Measurements from ENCODE around the gene MED15.

Gene MED15

DNA sequence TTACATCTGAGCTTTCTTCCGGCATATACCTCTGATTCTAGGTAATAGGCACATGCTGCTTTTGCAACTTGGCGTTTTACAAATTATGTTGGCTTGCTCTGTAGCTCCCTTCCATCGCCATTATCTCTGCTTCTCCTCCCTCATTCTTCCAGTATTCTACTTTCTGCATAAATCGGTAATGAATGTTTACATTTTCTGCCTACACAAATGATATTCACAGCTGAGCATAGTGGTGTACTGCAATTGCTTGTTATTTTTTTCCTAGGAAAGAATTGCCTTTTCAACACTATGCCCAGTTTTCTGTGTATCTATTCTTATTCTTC is 18.9 kb downstream of the MED15 start:
- Histone ChIP-seq H3K27me3 (ENCODE audit: control insufficient read depth, insufficient read depth, low read length) (no peaks in the 10 kb centered on the region), H3K27ac (ENCODE audit: low read depth, low read length) (no peak overlapping the region), H3K36me3 (ENCODE audit: control insufficient read depth, insufficient read depth, low read length) (peaks cover 22% of the 10 kb centered on the region), H3K4me3 (ENCODE audit: low read depth, low read length) (no peak overlapping the region), H3K9ac (ENCODE audit: low read length) (no peak overlapping the region), H3K9me3 (ENCODE audit: control insufficient read depth, insufficient read depth, low read depth, low read length) (peaks cover 3% of the 10 kb centered on the region), H3K4me1 (ENCODE audit: control insufficient read depth, insufficient read depth, low read length) (peaks cover 31% of the 10 kb centered on the region)

DNA sequence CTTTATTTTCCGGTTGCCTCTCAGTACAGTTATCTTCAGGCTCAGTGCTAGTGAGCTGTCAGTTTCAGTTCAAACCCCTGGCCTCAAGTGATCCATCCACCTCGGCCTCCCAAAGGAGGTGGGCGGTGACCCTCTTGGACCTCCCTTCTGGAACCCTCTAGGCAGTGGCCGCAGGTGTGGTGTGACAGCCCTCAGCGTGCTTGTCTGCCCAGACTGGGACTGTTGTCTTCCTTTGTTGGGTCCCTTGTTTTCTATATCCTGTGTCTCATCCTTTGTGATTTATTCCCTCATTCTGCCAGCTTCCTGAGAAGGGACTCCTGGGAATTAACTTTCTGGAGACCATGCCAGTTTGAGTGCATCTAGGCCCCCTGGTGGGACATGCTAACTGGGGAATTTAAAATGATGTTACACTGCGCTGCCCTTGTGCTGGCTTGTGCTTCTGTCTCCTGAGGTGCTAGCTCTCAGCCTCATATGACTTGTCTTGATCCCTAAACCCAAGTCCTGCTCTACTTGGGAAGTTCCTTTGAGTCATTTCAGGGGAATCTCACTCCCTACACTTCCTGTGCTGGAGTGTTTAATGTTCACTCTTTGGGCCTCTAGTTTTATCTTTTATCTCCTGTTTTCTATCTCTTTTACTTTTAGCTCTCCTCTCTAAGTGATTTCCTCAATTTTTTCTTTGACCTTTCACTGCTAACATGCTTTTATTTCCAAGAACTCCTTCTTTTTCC is 19.4 kb downstream of the MED15 start:
- Histone ChIP-seq H3K27me3 (ENCODE audit: control insufficient read depth, insufficient read depth, low read length) (no peaks in the 10 kb centered on the region), H3K36me3 (ENCODE audit: control insufficient read depth, insufficient read depth, low read length) (peaks cover 20% of the 10 kb centered on the region), H3K9ac (ENCODE audit: low read length) (no peak overlapping the region), H3K4me1 (ENCODE audit: control insufficient read depth, insufficient read depth, low read length) (peaks cover 36% of the 10 kb centered on the region), H3K9me3 (ENCODE audit: control insufficient read depth, insufficient read depth, low read depth, low read length) (peaks cover 3% of the 10 kb centered on the region), H3K27ac (ENCODE audit: low read depth, low read length) (no peak overlapping the region), H3K4me3 (ENCODE audit: low read depth, low read length) (no peak overlapping the region)

DNA sequence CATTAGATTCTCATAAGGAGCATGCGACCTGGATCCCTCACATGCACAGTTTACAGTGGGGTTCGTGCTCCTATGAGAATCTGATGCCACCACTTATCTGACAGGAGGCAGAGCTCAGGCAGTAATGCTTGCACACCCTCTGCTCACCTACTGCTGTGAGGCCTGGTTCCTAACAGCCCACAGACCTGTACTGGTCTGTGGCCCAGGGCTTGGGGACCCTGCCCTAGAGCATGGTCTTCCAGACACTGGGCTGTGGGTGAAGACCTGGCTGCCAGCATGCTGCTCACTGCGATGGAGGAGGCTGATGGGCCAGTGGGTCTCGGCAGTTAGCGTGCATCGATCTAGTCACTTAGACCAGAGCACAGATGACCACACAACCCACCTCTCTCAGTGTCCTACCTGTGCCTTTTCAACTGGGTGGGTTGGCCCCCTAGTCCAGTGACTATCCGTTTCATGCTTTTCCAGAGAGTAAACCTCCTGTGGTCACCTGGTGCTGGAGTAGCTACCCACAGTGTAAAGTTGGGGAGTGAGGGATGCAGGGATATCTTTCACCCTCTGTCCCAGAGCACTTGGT is 21.1 kb downstream of the MED15 start:
- H3K4me1 ChIP-seq (ENCODE audit: control insufficient read depth, insufficient read depth, low read length): peaks cover 35% of the 10 kb centered on the region
- peaks cover 3% of the 10 kb centered on the region for H3K9me3 ChIP-seq (ENCODE audit: control insufficient read depth, insufficient read depth, low read depth, low read length)
- H3K9ac ChIP-seq (ENCODE audit: low read length): no peak overlapping the region
- H3K27me3 ChIP-seq (ENCODE audit: control insufficient read depth, insufficient read depth, low read length): no peaks in the 10 kb centered on the region
- H3K27ac ChIP-seq (ENCODE audit: low read depth, low read length): no peak overlapping the region
- peaks cover 11% of the 10 kb centered on the region for H3K36me3 ChIP-seq (ENCODE audit: control insufficient read depth, insufficient read depth, low read length)
- no peak overlapping the region for H3K4me3 ChIP-seq (ENCODE audit: low read depth, low read length)

- Histone ChIP-seq H3K36me3 (ENCODE audit: control insufficient read depth, insufficient read depth, low read length) (peaks cover 11% of the 10 kb centered on the region), H3K9me3 (ENCODE audit: control insufficient read depth, insufficient read depth, low read depth, low read length) (peaks cover 3% of the 10 kb centered on the region), H3K4me1 (ENCODE audit: control insufficient read depth, insufficient read depth, low read length) (peaks cover 30% of the 10 kb centered on the region), H3K4me3 (ENCODE audit: low read depth, low read length) (no peak overlapping the region), H3K27ac (ENCODE audit: low read depth, low read length) (0 out of 2 replicates have a peak overlapping the region, but pooled peaks have one; percentile 15), H3K27me3 (ENCODE audit: control insufficient read depth, insufficient read depth, low read length) (no peaks in the 10 kb centered on the region), H3K9ac (ENCODE audit: low read length) (peak overlapping the region; percentile 41)
Measured at GRCh38 chr22:20530368-20531153, 23.2 kb downstream of the MED15 start.

- H3K4me3 ChIP-seq (ENCODE audit: low read depth, low read length): no peak overlapping the region
- H3K9me3 ChIP-seq (ENCODE audit: control insufficient read depth, insufficient read depth, low read depth, low read length): peaks cover 3% of the 10 kb centered on the region
- H3K4me1 ChIP-seq (ENCODE audit: control insufficient read depth, insufficient read depth, low read length): peaks cover 30% of the 10 kb centered on the region
- peaks cover 11% of the 10 kb centered on the region for H3K36me3 ChIP-seq (ENCODE audit: control insufficient read depth, insufficient read depth, low read length)
- 0 out of 2 replicates have a peak overlapping the region, but pooled peaks have one; percentile 15 for H3K27ac ChIP-seq (ENCODE audit: low read depth, low read length)
- H3K27me3 ChIP-seq (ENCODE audit: control insufficient read depth, insufficient read depth, low read length): no peaks in the 10 kb centered on the region
- peak overlapping the region; percentile 41 for H3K9ac ChIP-seq (ENCODE audit: low read length)
Measured at GRCh38 chr22:20531154-20531403, 23.7 kb downstream of the MED15 start.

DNA sequence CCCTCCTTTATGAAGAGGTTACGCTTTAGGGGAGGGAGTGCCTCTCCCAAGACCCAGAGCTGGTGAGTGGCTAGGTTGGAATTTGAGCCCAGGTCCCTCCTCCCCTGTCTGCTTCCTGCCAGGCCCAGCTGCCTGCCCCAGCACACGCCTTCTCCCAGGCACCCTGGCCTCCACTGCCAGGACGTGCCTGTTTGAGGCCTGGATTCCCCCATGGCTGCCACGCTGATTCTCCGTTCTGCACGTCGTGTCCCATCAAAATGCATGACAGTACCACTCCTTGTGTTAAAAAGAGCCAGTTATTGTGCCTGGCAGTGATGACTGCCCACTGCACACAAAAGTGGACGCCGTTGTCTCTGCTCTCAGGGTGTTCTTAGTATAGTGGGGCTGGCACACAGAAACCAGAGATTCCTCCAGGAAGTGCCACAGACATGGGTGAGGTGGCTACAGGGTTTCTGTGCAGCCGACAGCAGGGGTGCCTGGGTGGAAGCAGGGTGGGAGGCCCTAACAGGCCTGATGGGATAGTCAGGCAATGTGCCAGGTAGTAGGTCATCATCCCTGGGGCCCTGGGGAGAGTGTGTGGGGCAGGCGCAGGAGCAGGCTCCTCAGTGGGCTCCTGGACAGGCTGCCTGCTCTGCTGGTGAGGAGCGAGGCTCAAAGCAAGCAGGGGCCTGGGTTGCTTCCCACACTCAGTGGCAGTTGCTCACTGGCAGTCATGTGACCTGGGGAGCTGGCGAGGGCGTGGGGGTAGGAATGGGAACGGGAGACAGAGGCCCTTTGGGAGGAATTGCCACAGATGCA is 24.2 kb downstream of the MED15 start:
- peak overlapping the region; percentile 41 for H3K9ac ChIP-seq (ENCODE audit: low read length)

DNA sequence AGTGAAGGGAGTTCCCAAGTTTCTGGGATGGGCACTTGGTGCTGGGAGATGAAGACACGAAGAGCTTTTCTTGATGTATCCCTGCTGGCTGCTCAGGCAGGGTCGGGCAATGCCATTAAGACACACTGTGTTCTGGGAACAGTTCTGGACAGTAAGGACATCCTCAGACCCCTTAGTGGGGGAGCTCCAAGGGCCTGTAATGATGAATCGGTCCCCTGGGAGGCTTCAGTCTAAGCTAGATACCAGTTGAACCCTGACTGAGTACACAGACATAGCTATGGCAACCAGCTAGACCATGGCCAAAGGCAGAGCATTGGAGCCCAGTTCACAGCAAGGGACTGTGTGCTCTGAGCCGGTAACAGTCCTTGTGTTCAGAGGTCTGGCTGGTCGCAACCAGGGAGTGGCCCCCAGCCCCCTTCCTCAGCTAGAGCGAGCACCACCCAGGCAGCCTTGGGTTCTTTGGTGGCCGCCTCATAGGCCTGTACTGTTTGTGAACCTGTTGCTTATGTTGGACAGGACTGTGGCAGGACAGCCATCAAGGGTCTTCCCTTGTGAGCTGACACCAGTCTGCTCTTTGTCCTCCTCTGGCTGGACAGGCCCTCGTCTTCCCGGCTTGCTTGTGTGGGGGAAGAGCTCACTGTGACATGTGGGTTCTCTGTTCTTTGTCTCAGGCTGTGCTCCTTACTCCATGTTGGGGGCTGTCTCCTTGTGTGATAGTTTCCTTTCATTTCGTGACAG is 25.0 kb downstream of the MED15 start:
- peaks cover 19% of the 10 kb centered on the region for H3K36me3 ChIP-seq (ENCODE audit: control insufficient read depth, insufficient read depth, low read length)
- H3K27ac ChIP-seq (ENCODE audit: low read depth, low read length): no peak overlapping the region

More for the DNA sequence above, 24.2 kb downstream of the MED15 start:
- H3K36me3 ChIP-seq (ENCODE audit: control insufficient read depth, insufficient read depth, low read length): peaks cover 11% of the 10 kb centered on the region
- peaks cover 3% of the 10 kb centered on the region for H3K9me3 ChIP-seq (ENCODE audit: control insufficient read depth, insufficient read depth, low read depth, low read length)
- no peak overlapping the region for H3K4me3 ChIP-seq (ENCODE audit: low read depth, low read length)
- 0 out of 2 replicates have a peak overlapping the region, but pooled peaks have one; percentile 15 for H3K27ac ChIP-seq (ENCODE audit: low read depth, low read length)
- H3K27me3 ChIP-seq (ENCODE audit: control insufficient read depth, insufficient read depth, low read length): no peaks in the 10 kb centered on the region
- peaks cover 32% of the 10 kb centered on the region for H3K4me1 ChIP-seq (ENCODE audit: control insufficient read depth, insufficient read depth, low read length)

DNA sequence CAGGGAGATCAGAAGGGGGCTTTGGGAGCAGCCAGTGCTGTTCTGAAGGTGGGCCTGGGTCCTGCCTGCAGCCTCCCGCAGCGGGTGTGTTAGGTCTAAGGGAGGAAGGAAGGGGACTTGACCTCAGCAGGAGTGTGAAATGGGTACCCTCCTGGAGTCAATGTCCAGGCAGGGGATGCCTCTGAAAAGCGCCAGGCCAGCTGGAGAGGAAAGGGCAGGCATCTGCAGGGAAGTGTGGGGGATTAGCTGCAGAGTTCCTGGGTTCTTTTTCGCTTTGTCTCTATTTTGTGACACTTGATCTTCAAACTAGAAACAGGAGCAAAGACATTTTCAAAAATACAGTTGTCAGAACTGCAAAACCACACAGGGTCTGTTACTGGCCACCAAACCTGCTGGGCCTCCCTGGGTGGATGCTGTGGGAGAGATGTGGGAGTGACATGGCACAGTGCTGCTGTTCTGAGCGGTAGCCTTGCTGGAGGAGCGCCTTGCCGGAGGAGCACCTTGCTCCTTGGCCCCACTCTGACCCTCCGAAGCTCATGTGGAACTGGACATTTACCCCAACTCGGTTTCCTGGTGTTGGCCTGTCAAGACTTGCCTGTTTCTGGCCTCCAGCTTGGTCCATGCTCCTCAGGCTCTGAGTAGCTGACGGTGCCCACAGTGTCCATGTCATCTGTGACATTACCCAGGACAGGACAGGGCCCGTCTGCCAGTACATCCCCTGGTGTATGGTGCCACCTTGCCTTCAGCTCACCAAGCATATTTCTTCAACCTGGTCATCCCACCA is 25.9 kb downstream of the MED15 start:
- Histone ChIP-seq H3K36me3 (ENCODE audit: control insufficient read depth, insufficient read depth, low read length) (peaks cover 21% of the 10 kb centered on the region), H3K9me3 (ENCODE audit: control insufficient read depth, insufficient read depth, low read depth, low read length) (no peaks in the 10 kb centered on the region), H3K9ac (ENCODE audit: low read length) (no peak overlapping the region), H3K27ac (ENCODE audit: low read depth, low read length) (no peak overlapping the region), H3K4me3 (ENCODE audit: low read depth, low read length) (no peak overlapping the region), H3K27me3 (ENCODE audit: control insufficient read depth, insufficient read depth, low read length) (no peaks in the 10 kb centered on the region), H3K4me1 (ENCODE audit: control insufficient read depth, insufficient read depth, low read length) (peaks cover 33% of the 10 kb centered on the region)

More for the DNA sequence above, 25.0 kb downstream of the MED15 start:
- peaks cover 33% of the 10 kb centered on the region for H3K4me1 ChIP-seq (ENCODE audit: control insufficient read depth, insufficient read depth, low read length)
- H3K4me3 ChIP-seq (ENCODE audit: low read depth, low read length): no peak overlapping the region
- no peak overlapping the region for H3K9ac ChIP-seq (ENCODE audit: low read length)
- H3K9me3 ChIP-seq (ENCODE audit: control insufficient read depth, insufficient read depth, low read depth, low read length): peaks cover 3% of the 10 kb centered on the region
- no peaks in the 10 kb centered on the region for H3K27me3 ChIP-seq (ENCODE audit: control insufficient read depth, insufficient read depth, low read length)

GRCh38 chr22:20533879-20534265 is 26.5 kb downstream of the MED15 start:
- Histone ChIP-seq H3K36me3 (ENCODE audit: control insufficient read depth, insufficient read depth, low read length) (peaks cover 20% of the 10 kb centered on the region), H3K4me1 (ENCODE audit: control insufficient read depth, insufficient read depth, low read length) (peaks cover 33% of the 10 kb centered on the region), H3K9me3 (ENCODE audit: control insufficient read depth, insufficient read depth, low read depth, low read length) (no peaks in the 10 kb centered on the region), H3K4me3 (ENCODE audit: low read depth, low read length) (no peak overlapping the region), H3K27me3 (ENCODE audit: control insufficient read depth, insufficient read depth, low read length) (no peaks in the 10 kb centered on the region), H3K9ac (ENCODE audit: low read length) (no peak overlapping the region), H3K27ac (ENCODE audit: low read depth, low read length) (no peak overlapping the region)

All from HUES6 (cell line).